T47D (cell line): ENCODE data around the gene XRRA1.

Experiments used
- DNase-seq, 2 experiments: peaks; one replicate each; pipeline versions ENCODE4 v3.0.0 to v3.0.0-alpha.2; 2011 to 2012; ENCODE audit warnings: low read depth in 1 of 2, low spot score in 1 of 2
- JUND ChIP-seq: IDR thresholded peaks from 2 replicates; pipeline ENCODE4 v1.6.1; 2012; ENCODE audit warnings: low read depth
- in situ Hi-C: cut with HindIII; loops from 2 replicates; pipeline ENCODE4 v1.10.0; 2016; ENCODE audit warnings: low sequenced_read_pairs, low pct_unique_long_range_greater_than_20kb

The XRRA1 gene

DNA sequence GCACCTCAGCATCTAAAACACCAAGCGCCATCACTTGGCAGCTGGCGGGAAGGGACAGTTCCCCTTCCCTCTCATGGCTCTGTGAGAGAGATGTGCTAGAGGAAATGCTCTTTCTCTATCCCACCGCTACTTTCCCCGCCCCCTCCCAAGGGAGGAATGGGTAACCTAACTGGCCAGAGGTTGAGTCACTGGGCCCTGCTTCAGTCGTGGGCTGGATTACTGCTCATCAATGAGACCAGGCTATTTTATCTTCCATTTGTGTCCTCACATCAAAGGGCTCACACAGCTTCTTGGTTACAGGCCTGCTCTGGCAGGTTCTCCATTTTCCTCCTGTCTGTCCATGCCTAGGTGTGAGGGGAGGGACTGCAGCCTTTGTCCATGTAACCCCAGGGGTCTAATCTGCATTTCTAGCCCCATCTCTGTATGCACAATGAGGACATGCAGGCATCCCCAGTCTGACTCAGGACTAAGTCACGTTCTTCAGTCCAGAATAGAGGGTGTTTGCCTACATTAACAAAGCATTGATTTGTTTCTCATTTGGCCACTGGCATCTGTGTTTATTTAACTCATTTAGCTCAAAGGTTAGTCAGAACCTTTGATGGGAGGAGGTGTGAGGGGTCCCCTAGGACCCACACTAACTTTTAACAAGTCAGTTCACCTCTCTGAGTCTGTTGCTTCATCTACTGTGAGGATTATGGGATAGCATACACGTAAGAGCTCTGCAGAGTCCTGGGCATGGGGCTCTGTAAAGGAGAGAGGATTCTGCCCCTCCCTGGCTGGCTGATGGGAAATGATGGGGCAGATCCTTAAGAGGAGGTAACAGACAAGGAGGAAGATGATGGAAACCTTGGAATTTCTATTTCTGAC, 99.1 kb downstream of the XRRA1 start:
- TF ChIP-seq JUND, result no peak
- DNase-seq, result no peak
- in situ Hi-C loops, result no loop called here

- DNase-seq, result no peak
- no peak for TF ChIP-seq JUND
- in situ Hi-C loops, result no loop called here
Measured at GRCh38 chr11:74847895-74848294, 101.0 kb downstream of the XRRA1 start.

- no peak for TF ChIP-seq JUND
- in situ Hi-C loops, result no loop called here
- DNase-seq, result no peak
Measured at GRCh38 chr11:74847395-74847794, 101.5 kb downstream of the XRRA1 start.

GRCh38 chr11:74846770-74847169, 102.1 kb downstream of the XRRA1 start:
- in situ Hi-C loops, result no loop called here
- TF ChIP-seq JUND, result no peak
- no peak for DNase-seq

DNA sequence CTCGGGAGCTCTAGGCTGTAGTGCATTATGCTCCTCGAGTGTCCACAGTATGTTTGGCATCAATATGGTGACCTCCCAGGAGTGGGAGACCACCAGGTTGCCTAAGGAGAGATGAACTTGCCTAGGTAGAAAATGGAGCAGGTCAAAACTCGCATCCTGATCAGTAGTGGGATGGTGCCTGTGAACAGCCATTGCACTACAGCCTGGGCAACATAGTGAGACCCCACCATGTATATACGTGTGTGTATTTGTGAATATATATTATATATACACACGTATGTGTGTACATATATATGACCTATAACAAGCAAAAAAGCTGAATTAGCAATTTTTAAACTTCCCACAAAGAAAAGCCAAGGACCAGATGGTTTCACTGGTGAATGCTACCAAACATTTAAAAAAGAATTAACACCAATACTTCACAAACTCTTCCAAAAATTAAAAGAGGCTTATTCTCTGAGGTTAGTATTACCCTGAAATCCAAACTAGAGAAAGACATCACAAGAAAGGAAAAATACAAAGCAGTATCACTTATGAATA, 102.8 kb downstream of the XRRA1 start:
- in situ Hi-C loops, result no loop called here
- TF ChIP-seq JUND, result no peak
- no peak for DNase-seq

DNA sequence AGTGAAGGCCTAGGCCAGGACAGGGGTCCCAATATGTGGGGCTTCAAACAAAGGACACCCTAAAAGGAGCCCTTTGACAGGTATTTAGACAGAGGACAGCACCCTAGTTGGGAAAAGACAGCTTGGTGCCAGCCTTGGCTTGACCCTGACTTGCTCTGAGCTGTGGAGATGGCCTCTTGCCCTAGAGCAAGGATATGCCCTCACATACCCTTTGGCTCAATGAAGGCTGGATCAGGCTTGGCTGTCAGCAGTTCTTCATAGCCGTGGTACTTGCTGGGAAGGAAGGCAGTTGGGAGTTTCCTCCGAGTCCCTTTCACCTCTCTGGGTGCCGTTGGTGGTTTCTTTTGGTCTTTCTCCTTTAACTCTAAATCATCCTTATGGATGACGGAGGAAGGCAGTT, 104.0 kb downstream of the XRRA1 start:
- no peak for DNase-seq
- TF ChIP-seq JUND, result no peak
- in situ Hi-C loops, result no loop called here

GRCh38 chr11:74844072-74844471, 104.8 kb downstream of the XRRA1 start:
- no peak for TF ChIP-seq JUND
- in situ Hi-C loops, result no loop called here
- DNase-seq, result no peak

DNA sequence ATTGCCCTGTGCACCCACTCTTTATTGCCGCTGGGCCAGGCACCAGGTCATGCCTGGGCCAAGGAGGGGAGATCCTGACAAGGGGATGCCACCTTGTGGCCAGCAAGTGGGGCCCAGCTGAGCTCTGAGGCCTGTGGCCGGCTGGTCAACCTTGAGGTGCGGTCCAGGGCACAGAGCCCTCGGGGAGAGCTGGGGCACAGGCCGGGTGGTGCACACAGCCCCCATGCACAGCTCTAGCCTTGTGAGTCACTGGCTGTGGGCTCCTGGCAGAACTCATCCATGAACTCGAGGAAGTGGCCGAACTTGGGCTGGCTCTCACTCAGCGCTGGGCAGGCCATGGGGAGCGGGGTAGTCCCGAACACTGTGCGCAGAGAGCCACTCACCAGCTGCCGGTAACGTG, 105.9 kb downstream of the XRRA1 start:
- no peak for TF ChIP-seq JUND
- in situ Hi-C loops, result no loop called here
- DNase-seq, result no peak

DNA sequence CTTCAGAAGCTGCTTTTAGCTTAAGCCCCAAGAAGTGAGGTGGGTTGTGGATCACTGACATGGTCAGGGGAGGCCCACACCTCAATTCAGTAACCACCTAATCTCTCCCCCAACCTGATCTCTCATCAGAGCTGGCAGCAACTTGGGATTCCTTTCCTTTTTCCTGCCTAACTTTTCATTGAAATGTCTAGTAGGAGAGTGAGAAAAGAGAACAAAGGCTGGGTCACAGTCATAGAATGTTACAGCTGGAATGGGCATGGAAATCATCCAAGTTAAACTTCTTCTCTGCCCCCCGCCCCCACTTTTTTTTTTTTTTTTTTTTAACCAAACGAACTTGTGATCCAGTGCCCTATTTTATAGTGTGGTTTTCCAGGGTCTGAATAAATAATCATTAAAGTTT, 108.4 kb downstream of the XRRA1 start:
- no peak for TF ChIP-seq JUND
- in situ Hi-C loops, result no loop called here
- no peak for DNase-seq

DNA sequence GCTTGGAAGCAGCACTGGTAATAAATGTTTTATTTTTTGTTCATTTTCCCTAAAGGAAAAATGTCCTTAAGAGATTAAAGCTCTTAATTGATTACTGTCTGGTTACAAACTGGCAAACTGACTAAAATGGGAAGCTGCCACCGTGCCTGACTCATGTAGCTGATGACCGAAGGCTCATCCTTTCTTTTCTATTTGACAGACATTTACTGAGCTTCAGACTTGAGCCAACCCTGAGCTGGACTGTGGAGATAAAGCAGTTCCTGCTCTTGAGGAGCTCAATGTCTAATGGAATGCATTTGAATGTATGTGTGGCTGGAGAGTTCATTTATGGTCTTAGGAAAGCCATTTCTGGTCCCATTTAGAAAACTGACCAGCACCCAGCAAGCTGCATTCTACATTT, 108.9 kb downstream of the XRRA1 start:
- in situ Hi-C loops, result no loop called here
- no peak for DNase-seq
- no peak for TF ChIP-seq JUND

GRCh38 chr11:74839446-74839845, 109.4 kb downstream of the XRRA1 start:
- DNase-seq, result no peak
- in situ Hi-C loops, result no loop called here
- TF ChIP-seq JUND, result no peak

DNA sequence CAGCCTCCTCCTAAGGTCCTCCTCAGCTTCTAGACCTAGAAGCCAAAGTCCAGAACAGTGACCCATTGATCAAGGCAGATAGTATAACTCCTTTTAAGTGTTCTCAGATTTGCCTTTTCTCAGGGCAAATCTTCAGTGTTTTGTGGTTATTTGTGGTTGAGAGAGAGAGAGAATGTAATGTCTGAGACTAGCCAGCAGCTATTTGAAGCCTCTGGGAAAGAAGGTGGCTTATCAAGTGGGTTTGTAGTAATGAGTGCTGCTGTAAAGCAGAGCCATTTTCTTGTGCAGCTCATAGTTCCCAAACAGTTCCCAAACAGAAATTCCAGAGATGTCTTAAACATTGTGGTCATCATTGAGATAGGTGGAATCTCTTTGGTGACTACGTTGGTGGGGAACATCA, 110.7 kb downstream of the XRRA1 start:
- no peak for TF ChIP-seq JUND
- no peak for DNase-seq

DNA sequence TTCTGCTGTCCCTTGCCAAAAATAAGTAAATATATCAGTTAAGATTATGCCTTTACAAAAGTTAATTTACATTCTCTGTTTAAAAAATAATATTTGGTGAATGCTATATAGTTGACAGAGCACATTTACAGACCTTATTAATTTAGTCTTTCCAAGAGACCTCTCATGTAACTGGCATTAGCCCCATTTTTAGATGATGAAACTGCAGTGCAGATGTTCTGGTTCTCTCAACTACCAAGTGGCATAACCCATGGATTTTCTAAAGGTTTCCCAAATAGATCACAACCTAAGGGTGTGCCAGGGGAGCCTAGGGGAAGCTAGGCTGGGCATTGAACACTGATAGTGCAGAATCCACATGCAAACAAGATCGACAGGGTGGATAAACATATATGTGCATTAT, 111.7 kb downstream of the XRRA1 start:
- in situ Hi-C loops, result no loop called here
- no peak for TF ChIP-seq JUND
- DNase-seq, result no peak

More for the DNA sequence above, 110.7 kb downstream of the XRRA1 start:
- in situ Hi-C loops, result no loop called here
